ENCODE data around the gene ASCL2. TPM values are rescaled to one million over a fixed set of nuclear protein-coding genes. Genes with fewer than 3 reads are reported as not detected.

ASCL2 gene
- total RNA-seq, 1 experiment from 2014 or later, result 0.35 TPM

DNA sequence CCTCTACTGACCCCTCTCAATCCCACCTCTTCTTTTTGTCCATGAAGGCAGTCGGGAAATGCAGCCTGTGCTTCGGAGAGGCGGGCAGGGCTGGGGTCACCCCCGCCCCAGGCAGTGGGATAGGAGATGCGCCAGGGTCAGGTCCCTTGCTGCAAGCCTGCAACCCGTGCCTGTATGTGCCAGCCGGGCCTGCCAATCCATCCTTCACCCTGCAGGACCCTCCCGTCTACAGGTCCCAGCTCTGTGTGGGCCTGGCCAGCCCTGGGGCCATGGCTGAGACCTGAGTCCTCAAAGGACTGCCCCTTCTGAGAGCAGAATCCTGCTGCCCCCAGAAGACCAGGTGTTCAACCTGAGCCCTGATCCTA is 10.9 kb downstream of the ASCL2 start:
- H3T11ph ChIP-seq (ENCODE audit: low read length), result no peak overlapping the region
- no peak overlapping the region for H2BK20ac ChIP-seq (ENCODE audit: low read depth, low read length, poor library complexity, severe bottlenecking)
- no peak overlapping the region for H2BK12ac ChIP-seq (ENCODE audit: insufficient read length, low read depth, low read length)
- TF ChIP-seq, protein P1, sequence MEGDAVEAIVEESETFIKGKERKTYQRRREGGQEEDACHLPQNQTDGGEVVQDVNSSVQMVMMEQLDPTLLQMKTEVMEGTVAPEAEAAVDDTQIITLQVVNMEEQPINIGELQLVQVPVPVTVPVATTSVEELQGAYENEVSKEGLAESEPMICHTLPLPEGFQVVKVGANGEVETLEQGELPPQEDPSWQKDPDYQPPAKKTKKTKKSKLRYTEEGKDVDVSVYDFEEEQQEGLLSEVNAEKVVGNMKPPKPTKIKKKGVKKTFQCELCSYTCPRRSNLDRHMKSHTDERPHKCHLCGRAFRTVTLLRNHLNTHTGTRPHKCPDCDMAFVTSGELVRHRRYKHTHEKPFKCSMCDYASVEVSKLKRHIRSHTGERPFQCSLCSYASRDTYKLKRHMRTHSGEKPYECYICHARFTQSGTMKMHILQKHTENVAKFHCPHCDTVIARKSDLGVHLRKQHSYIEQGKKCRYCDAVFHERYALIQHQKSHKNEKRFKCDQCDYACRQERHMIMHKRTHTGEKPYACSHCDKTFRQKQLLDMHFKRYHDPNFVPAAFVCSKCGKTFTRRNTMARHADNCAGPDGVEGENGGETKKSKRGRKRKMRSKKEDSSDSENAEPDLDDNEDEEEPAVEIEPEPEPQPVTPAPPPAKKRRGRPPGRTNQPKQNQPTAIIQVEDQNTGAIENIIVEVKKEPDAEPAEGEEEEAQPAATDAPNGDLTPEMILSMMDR (conservative IDR thresholded peaks at IDR 0.05), result no peak
- peak; percentile 15 for DNase-seq
- no peak overlapping the region for H3K4ac ChIP-seq (ENCODE audit: low read depth, low read length)
- no peak overlapping the region for H2BK15ac ChIP-seq (ENCODE audit: low read depth, low read length)
- no peak overlapping the region for H3K18ac ChIP-seq (ENCODE audit: insufficient read length, low read depth, low read length)
- H3K9me3 ChIP-seq (ENCODE audit: control insufficient read depth, low read depth, low read length), result no peaks in the 10 kb centered on the region
- H3K79me2 ChIP-seq (ENCODE audit: insufficient read depth, low read length), result no peaks in the 10 kb centered on the region
- H3K4me2 ChIP-seq (ENCODE audit: insufficient read depth, insufficient read length, low read length), result no peak overlapping the region
- no peak overlapping the region for H2AFZ ChIP-seq (ENCODE audit: low read length)
- H3K23ac ChIP-seq (ENCODE audit: insufficient read length, low read depth, low read length), result no peak overlapping the region
- no peak overlapping the region for H3K14ac ChIP-seq (ENCODE audit: insufficient read depth, low read length)
- no peak overlapping the region for H3K9ac ChIP-seq (ENCODE audit: extremely low read depth, insufficient read length, low read length)
- no peaks in the 10 kb centered on the region for H3K23me2 ChIP-seq (ENCODE audit: insufficient read length, low read depth, low read length, poor library complexity, severe bottlenecking)
- H3K27ac ChIP-seq (ENCODE audit: insufficient read length, low read depth, low read length), result no peak overlapping the region
- H4K91ac ChIP-seq (ENCODE audit: insufficient read length, low read depth, low read length), result no peak overlapping the region
- no peak overlapping the region for H3K4me3 Mint-ChIP-seq
- no peaks in the 10 kb centered on the region for H3K27me3 ChIP-seq (ENCODE audit: insufficient read depth, low read length)
- H3K27ac Mint-ChIP-seq, result no peak overlapping the region
- H3K9me3 Mint-ChIP-seq, result peaks cover 0 to 4% of the 10 kb centered on the region in 2 experiments; a peak in 2 of 5 replicates
- no peaks in the 10 kb centered on the region for H3K4me1 ChIP-seq (ENCODE audit: insufficient read depth, low read length)
- H4K20me1 ChIP-seq (ENCODE audit: control insufficient read depth, insufficient read depth, insufficient read length), result peaks cover 2% of the 10 kb centered on the region
- no peak overlapping the region for H2BK120ac ChIP-seq (ENCODE audit: low read depth, low read length, poor library complexity, severe bottlenecking)
- no peak overlapping the region for H2BK5ac ChIP-seq (ENCODE audit: insufficient read length, low read length)
- no peaks in the 10 kb centered on the region for H3K79me1 ChIP-seq (ENCODE audit: insufficient read depth, low read depth, low read length, poor library complexity, severe bottlenecking)
- no peaks in the 10 kb centered on the region for H3K4me1 Mint-ChIP-seq
- H3K36me3 Mint-ChIP-seq (ENCODE audit: insufficient read depth in 1 of 3, low read depth in 3 of 3), result no peaks in the 10 kb centered on the region; a peak in 1 of 7 replicates
- peaks cover 52% of the 10 kb centered on the region for H3K27me3 Mint-ChIP-seq (ENCODE audit: low read depth)
- whole genome bisulfite sequencing (ENCODE audit: extremely low coverage, insufficient read length, low lambda C conversion rate), result no CpG with 5 or more reads among the region's 8 CpGs
- H3K56ac ChIP-seq (ENCODE audit: insufficient read length, low read depth, low read length), result no peak overlapping the region
- H2AK5ac ChIP-seq (ENCODE audit: insufficient read length, low read length), result no peak overlapping the region
- no peak overlapping the region for H4K8ac ChIP-seq (replicated peaks; ENCODE audit: insufficient read length, low read depth, low read length)
- no peak overlapping the region for H4K5ac ChIP-seq (ENCODE audit: insufficient read length, low read depth, low read length)

Measured in H9 (cell line).